K562 (cell line): ENCODE results near the gene PRRC2B. TPM values are rescaled to one million over a fixed set of nuclear protein-coding genes. Genes with fewer than 3 reads are reported as not detected.
A peak's percentile ranks its signal among the peaks of the same experiment; 100 is the strongest.

ENCODE experiments used
- ATAC-seq: fragments of 200-7000 bp; cut with Tn5 transposase; 3 replicates; pipeline ENCODE4 v1.9.1; 2020; ENCODE audit warnings: moderate library complexity
- BruUV-seq: library from RNA; stranded (reverse); fragments of 400-500 nt; replicated peaks from 2 replicates; lab custom pipeline; 2021; lab: Mats Ljungman, UMichigan
- CTCF ChIA-PET: fragments of 300-600 bp; formaldehyde crosslinking; extraction: SDS; loops from one replicate; lab custom pipeline; 2021; ENCODE audit warnings: low intra/inter-chr PET ratio; lab: Yijun Ruan, JAX
- POLR2A ChIA-PET: fragments of 300-600, 350-650 bp; sonication (Branson Sonifier 250); formaldehyde crosslinking; extraction: SDS; loops from one replicate; lab custom pipeline; 2021; ENCODE audit warnings: antibody characterized with exemption, inconsistent platforms; lab: Yijun Ruan, JAX
- DNase-seq, 4 experiments: peaks; one replicate each; pipeline versions ENCODE4 v3.0.0 to v3.0.0-alpha.2; 2011 to 2018; ENCODE audit warnings: low spot score in 3 of 4, mixed read lengths in 3 of 4; ENCODE audit errors: extremely low read depth in 1 of 4
- FAIRE-seq: peaks from 2 replicates; lab custom pipeline; 2011; peaks lifted over from hg19 to GRCh38; lab: Jason Lieb, UNC
- H2AFZ ChIP-seq: 2 replicates; pipeline ENCODE4 v1.6.0; 2011; ENCODE audit warnings: low read depth, low read length, control low read depth, inconsistent platforms
- H3K27ac ChIP-seq: fragments of 200-600 bp; 3 replicates; pipeline ENCODE4 v1.8.0; 2011; ENCODE audit warnings: low read depth, mild to moderate bottlenecking, control low read depth, inconsistent platforms, low read length, moderate library complexity, mixed read lengths; ENCODE audit errors: extremely low read depth
- H3K27me3 ChIP-seq, 2 experiments: fragments of 300-600 bp in 1 of 2; 2 replicates in 1 of 2; 3 replicates in 1 of 2; pipeline versions ENCODE4 v1.6.0 to v1.8.0; 2011; ENCODE audit warnings: inconsistent platforms in 2 of 2, low read length in 2 of 2, mild to moderate bottlenecking in 1 of 2, mixed read lengths in 1 of 2, moderate library complexity in 1 of 2; ENCODE audit not compliant: control insufficient read depth in 2 of 2, insufficient read depth in 2 of 2
- H3K36me3 ChIP-seq: fragments of 300-600 bp; 3 replicates; pipeline ENCODE4 v1.8.0; 2011; ENCODE audit warnings: mild to moderate bottlenecking, low read length, inconsistent platforms; ENCODE audit not compliant: control insufficient read depth, insufficient read depth
- H3K4me1 ChIP-seq, 2 experiments: fragments of 200-600 bp in 1 of 2; replicated peaks in 1 of 2; 2 replicates in 1 of 2; 3 replicates in 1 of 2; pipeline versions ENCODE4 v1.5.1 to v1.8.0; 2011; ENCODE audit warnings: inconsistent platforms in 2 of 2, low read length in 2 of 2, mild to moderate bottlenecking in 1 of 2, mixed read lengths in 1 of 2, moderate library complexity in 1 of 2; ENCODE audit not compliant: control insufficient read depth in 2 of 2, insufficient read depth in 2 of 2
- H3K4me2 ChIP-seq: 2 replicates; pipeline ENCODE4 v1.6.1; 2011; ENCODE audit warnings: low read length, control low read depth, inconsistent platforms, mixed read lengths; ENCODE audit not compliant: insufficient read depth
- H3K4me3 ChIP-seq: fragments of 200-600 bp; sonication (generic), shearing (Covaris generic); 2 replicates; pipeline ENCODE4 v1.5.1; 2016; ENCODE audit warnings: control low read depth, inconsistent platforms
- H3K79me2 ChIP-seq: fragments of 200-600 bp; 3 replicates; pipeline ENCODE4 v1.8.0; 2011; ENCODE audit warnings: low read length, inconsistent platforms; ENCODE audit not compliant: control insufficient read depth, insufficient read depth
- H3K9ac ChIP-seq, 2 experiments: 2 replicates each; pipeline versions ENCODE4 v1.6.0 to v1.6.1; 2011; ENCODE audit warnings: low read depth in 2 of 2, low read length in 2 of 2, control low read depth in 1 of 2, inconsistent platforms in 1 of 2, mild to moderate bottlenecking in 1 of 2, mixed read lengths in 1 of 2; ENCODE audit not compliant: insufficient read depth in 1 of 2
- H3K9me1 ChIP-seq: one replicate; pipeline ENCODE4 v1.6.0; 2011; ENCODE audit warnings: inconsistent platforms, mild to moderate bottlenecking, low read length, moderate library complexity; ENCODE audit not compliant: control insufficient read depth, insufficient read depth
- H3K9me3 ChIP-seq: replicated peaks from 2 replicates; pipeline ENCODE4 v1.5.1; 2011; ENCODE audit warnings: low read depth, low read length, inconsistent platforms; ENCODE audit not compliant: control insufficient read depth, insufficient read depth
- H4K20me1 ChIP-seq: replicated peaks from 2 replicates; pipeline ENCODE4 v1.6.1; 2011; ENCODE audit warnings: low read length, inconsistent platforms, mixed read lengths; ENCODE audit not compliant: control insufficient read depth, insufficient read depth
- ARNT ChIP-seq, 2 experiments: fragments of 450-650 bp; IDR thresholded peaks; 2 replicates each; pipeline ENCODE4 v1.6.1; 2016; ENCODE audit warnings: mild to moderate bottlenecking in 1 of 2
- DMBX1 ChIP-seq: fragments of 250-450 bp; sonication (Bioruptor Pico); IDR thresholded peaks from 2 replicates; pipeline ENCODE4 v1.8.0; 2022; ENCODE audit warnings: inconsistent platforms, mild to moderate bottlenecking, moderate library complexity, borderline replicate concordance
- RBFOX2 ChIP-seq: fragments of 200-400 bp; formaldehyde crosslinking; IDR thresholded peaks from 2 replicates; pipeline ENCODE4 v1.6.1; 2017; ENCODE audit warnings: low read depth, mild to moderate bottlenecking, low read length, moderate library complexity
- ZNF707 ChIP-seq: fragments of 250-450 bp; sonication (Bioruptor Pico); conservative IDR thresholded peaks from 2 replicates; pipeline ENCODE4 v1.8.0; 2022; ENCODE audit warnings: inconsistent platforms, mild to moderate bottlenecking, moderate library complexity
- WGBS: fragments of 100-300 bp; shearing (Covaris generic); methylation state at CpG from one replicate; pipeline ENCODE4 v1.1.6; 2016; ENCODE audit warnings: low coverage, mixed read lengths; ENCODE audit not compliant: insufficient coverage; ENCODE audit errors: missing lambda C conversion rate; 5-methylcytosine and 5-hydroxymethylcytosine counted together
- in situ Hi-C: fragments of 300-500 bp; cut with MboI; formaldehyde crosslinking; loops from 4 replicates; pipeline ENCODE4 v1.15.0; 2018; ENCODE audit warnings: inconsistent platforms, mixed read lengths
- intact Hi-C: fragments of 100-400 bp; cut with micrococcal nuclease; formaldehyde crosslinking; loops from 2 replicates; pipeline ENCODE4 v1.14.2; 2022
- polyA plus RNA-seq, 8 experiments: library from polyadenylated mRNA; depleted of rRNA in 4 of 8; stranded (reverse) in 5 of 8; unstranded in 3 of 8; fragments of >200 nt; fragmentation: Nextera tagmentation in 2 of 8; fragmentation: Illumina TruSeq in 1 of 8; extraction: Ambion mirVana in 2 of 8; extraction: Trizol in 1 of 8; gene quantifications; 2 replicates each; pipeline versions ENCODE4 v1.2.1 to v1.2.3, GENCODE V29; 2011 to 2014; ENCODE audit warnings: inconsistent platforms in 1 of 8, missing spikeins in 1 of 8
- total RNA-seq, 7 experiments: library from RNA; depleted of rRNA in 6 of 7; stranded (reverse); fragments of >200 nt in 6 of 7; fragmentation: Illumina TruSeq in 2 of 7; extraction: Trizol in 2 of 7; gene quantifications; 2 replicates each; pipeline versions ENCODE4 v1.2.1 to v1.2.3, GENCODE V29; 2011 to 2021; ENCODE audit warnings: low replicate concordance in 1 of 7

Gene PRRC2B
- total and polyA plus RNA-seq, 9 of the 15 experiments (the other 6 are each of a cell fraction or from before 2014, with no cell fraction given), result 0.34 to 125 (median 30.9) TPM

DNA sequence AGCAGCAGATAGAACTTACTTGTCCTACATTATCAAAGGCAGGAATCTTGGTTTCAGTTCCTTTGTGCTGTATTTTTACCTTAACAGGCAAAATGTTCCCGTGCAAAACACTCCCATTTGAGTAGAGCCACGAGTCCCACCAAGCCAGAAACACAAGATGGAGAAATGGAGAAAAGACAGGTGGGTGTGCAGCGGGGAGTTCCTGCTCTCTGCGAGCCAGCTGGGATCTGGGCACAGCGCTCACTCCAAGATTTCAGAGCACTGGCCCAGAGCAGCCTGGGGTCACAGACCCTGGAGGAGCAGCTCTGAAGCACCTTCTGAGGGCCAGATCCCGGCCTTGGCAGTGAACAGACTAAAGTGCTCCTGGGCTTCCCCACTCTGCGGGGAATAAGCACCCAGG is 134.3 kb downstream of the PRRC2B start:
- peaks cover 6 to 45% of the 10 kb centered on the region in 2 experiments; a peak in 3 of 5 replicates for H3K4me1 ChIP-seq
- H3K27ac ChIP-seq, result no peak overlapping the region
- intact Hi-C loops, result no loop called here
- ChIA-PET POLR2A (interaction anchor here (1.2 kb wide), 1 partner anchor 9 kb away, joined by 4 read pairs; no protein-coding TSS in a partner anchor), CTCF (no interaction called here)
- in situ Hi-C loops, result no loop called here
- H4K20me1 ChIP-seq, result no peaks in the 10 kb centered on the region; the same call in 1 of the 2 replicates
- H3K27me3 ChIP-seq, result no peaks in the 10 kb centered on the region
- WGBS, result 85% methylated on average over 7 of the region's 7 CpGs
- peaks cover 14% of the 10 kb centered on the region for H3K79me2 ChIP-seq
- no peak overlapping the region for H3K4me3 ChIP-seq
- no peaks in the 10 kb centered on the region for H3K9me1 ChIP-seq
- no peak overlapping the region for H3K4me2 ChIP-seq
- no peak overlapping the region for H2AFZ ChIP-seq
- peak overlapping the region in 1 of 2 experiments; percentile 52; a peak in 1 of 4 replicates for H3K9ac ChIP-seq
- DNase-seq, result no peak
- no peak for FAIRE-seq
- TF ChIP-seq ZNF707 (CRISPR knock-in tag) (no peak), ARNT (IDR thresholded peaks at IDR 0.05) (no peak)
- no peaks in the 10 kb centered on the region for H3K9me3 ChIP-seq
- no peak for ATAC-seq
- H3K36me3 ChIP-seq, result peaks cover 68% of the 10 kb centered on the region; the same call in 2 of the 3 replicates
- BruUV-seq, result no TSS peak

GRCh38 chr9:131528886-131529505 is 135.1 kb downstream of the PRRC2B start:
- no peak for TF ChIP-seq DMBX1
- peak; percentile 36; the same call in 1 of the 2 replicates for TF ChIP-seq RBFOX2
- peaks cover 60% of the 10 kb centered on the region; the same call in 2 of the 3 replicates for H3K36me3 ChIP-seq
- no peaks in the 10 kb centered on the region; the same call in 1 of the 2 replicates for H4K20me1 ChIP-seq
- no peak overlapping the region for H3K4me2 ChIP-seq
- POLR2A ChIA-PET, result interaction anchor here (1.2 kb wide), 1 partner anchor 9 kb away, joined by 4 read pairs; no protein-coding TSS in a partner anchor
- BruUV-seq, result no TSS peak
- FAIRE-seq (no peak), DNase-seq (no peak), ATAC-seq (no peak)
- no peak overlapping the region for H3K27ac ChIP-seq
- peaks cover 14% of the 10 kb centered on the region for H3K79me2 ChIP-seq
- intact Hi-C loops (no loop called here), in situ Hi-C loops (no loop called here)
- no peaks in the 10 kb centered on the region for H3K9me1 ChIP-seq
- peak overlapping the region in 1 of 2 experiments; percentile 93; a peak in 1 of 4 replicates for H3K9ac ChIP-seq
- no peak overlapping the region for H3K4me3 ChIP-seq
- no peaks in the 10 kb centered on the region for H3K27me3 ChIP-seq
- 95% methylated on average over 24 of the region's 35 CpGs for WGBS
- CTCF ChIA-PET, result no interaction called here
- no peak overlapping the region for H2AFZ ChIP-seq
- H3K4me1 ChIP-seq, result peaks cover 6 to 39% of the 10 kb centered on the region in 2 experiments; a peak in 3 of 5 replicates
- H3K9me3 ChIP-seq, result no peaks in the 10 kb centered on the region
